H9 (cell line): ENCODE measurements around the gene SASH3. TPM values are rescaled to one million over a fixed set of nuclear protein-coding genes. Genes with fewer than 3 reads are reported as not detected.

Experiments
- DNase-seq: peaks from one replicate; pipeline ENCODE4 v3.0.0-alpha.2; 2017
- H2AFZ ChIP-seq: one replicate; pipeline ENCODE4 v1.6.1; 2013; ENCODE audit warnings: mild to moderate bottlenecking, low read length, control low read depth, moderate library complexity
- H2AK5ac ChIP-seq: 2 replicates; pipeline ENCODE4 v1.6.1; 2013; ENCODE audit warnings: low read length, control low read depth, mixed read lengths; ENCODE audit not compliant: insufficient read length
- H2BK120ac ChIP-seq: one replicate; pipeline ENCODE4 v1.6.1; 2013; ENCODE audit warnings: low read depth, mild to moderate bottlenecking, low read length, control low read depth, inconsistent platforms; ENCODE audit not compliant: poor library complexity, severe bottlenecking
- H2BK12ac ChIP-seq: 2 replicates; pipeline ENCODE4 v1.6.1; 2013; ENCODE audit warnings: low read length, control low read depth, mixed read lengths, low read depth; ENCODE audit not compliant: insufficient read length
- H2BK15ac ChIP-seq: 2 replicates; pipeline ENCODE4 v1.6.1; 2013; ENCODE audit warnings: low read depth, low read length, control low read depth
- H2BK20ac ChIP-seq: one replicate; pipeline ENCODE4 v1.6.1; 2013; ENCODE audit warnings: low read depth, mild to moderate bottlenecking, low read length, control low read depth, inconsistent platforms; ENCODE audit not compliant: poor library complexity, severe bottlenecking
- H2BK5ac ChIP-seq: 2 replicates; pipeline ENCODE4 v1.6.1; 2013; ENCODE audit warnings: low read length, control low read depth, mixed read lengths; ENCODE audit not compliant: insufficient read length
- H3K14ac ChIP-seq: 2 replicates; pipeline ENCODE4 v1.6.1; 2013; ENCODE audit warnings: low read length, control low read depth; ENCODE audit not compliant: insufficient read depth
- H3K18ac ChIP-seq: 2 replicates; pipeline ENCODE4 v1.6.1; 2013; ENCODE audit warnings: low read depth, mild to moderate bottlenecking, mixed read lengths, low read length, control low read depth; ENCODE audit not compliant: insufficient read length
- H3K23ac ChIP-seq: 2 replicates; pipeline ENCODE4 v1.6.1; 2013; ENCODE audit warnings: low read length, control low read depth, mixed read lengths, low read depth; ENCODE audit not compliant: insufficient read length
- H3K23me2 ChIP-seq: 2 replicates; pipeline ENCODE4 v1.6.1; 2013; ENCODE audit warnings: low read depth, mild to moderate bottlenecking, mixed read lengths, low read length, control low read depth; ENCODE audit not compliant: insufficient read length, poor library complexity, severe bottlenecking
- H3K27ac ChIP-seq: 2 replicates; pipeline ENCODE4 v1.5.1; 2013; ENCODE audit warnings: low read length, control low read depth, mixed read lengths, low read depth; ENCODE audit not compliant: insufficient read length
- H3K27me3 ChIP-seq: 2 replicates; pipeline ENCODE4 v1.6.1; 2013; ENCODE audit warnings: low read length, control low read depth, inconsistent platforms; ENCODE audit not compliant: insufficient read depth
- H3K4ac ChIP-seq: 2 replicates; pipeline ENCODE4 v1.6.1; 2013; ENCODE audit warnings: low read depth, mild to moderate bottlenecking, control low read depth, inconsistent platforms, low read length, moderate library complexity
- H3K4me1 ChIP-seq: 2 replicates; pipeline ENCODE4 v1.6.1; 2013; ENCODE audit warnings: low read length, control low read depth, inconsistent platforms; ENCODE audit not compliant: insufficient read depth
- H3K4me2 ChIP-seq: 2 replicates; pipeline ENCODE4 v1.6.1; 2013; ENCODE audit warnings: low read length, control low read depth, mixed read lengths; ENCODE audit not compliant: insufficient read length, insufficient read depth
- H3K56ac ChIP-seq: 2 replicates; pipeline ENCODE4 v1.6.1; 2013; ENCODE audit warnings: low read depth, mild to moderate bottlenecking, mixed read lengths, low read length, control low read depth; ENCODE audit not compliant: insufficient read length
- H3K79me1 ChIP-seq: 2 replicates; pipeline ENCODE4 v1.6.1; 2013; ENCODE audit warnings: low read depth, mild to moderate bottlenecking, moderate library complexity, low read length, control low read depth, inconsistent platforms; ENCODE audit not compliant: insufficient read depth, poor library complexity, severe bottlenecking
- H3K79me2 ChIP-seq: 2 replicates; pipeline ENCODE4 v1.6.1; 2013; ENCODE audit warnings: low read length, control low read depth, inconsistent platforms; ENCODE audit not compliant: insufficient read depth
- H3K9ac ChIP-seq: 2 replicates; pipeline ENCODE4 v1.6.1; 2013; ENCODE audit warnings: low read length, control low read depth, mixed read lengths; ENCODE audit not compliant: insufficient read length; ENCODE audit errors: extremely low read depth
- H3K9me3 ChIP-seq: one replicate; pipeline ENCODE4 v1.6.1; 2013; ENCODE audit warnings: low read depth, low read length, inconsistent platforms; ENCODE audit not compliant: control insufficient read depth
- H3T11ph ChIP-seq: one replicate; pipeline ENCODE4 v1.6.1; 2013; ENCODE audit warnings: mild to moderate bottlenecking, low read length, control low read depth, inconsistent platforms
- H4K20me1 ChIP-seq: one replicate; pipeline ENCODE4 v1.6.1; 2013; ENCODE audit not compliant: control insufficient read depth, insufficient read length, insufficient read depth
- H4K5ac ChIP-seq: 2 replicates; pipeline ENCODE4 v1.6.1; 2013; ENCODE audit warnings: low read depth, mild to moderate bottlenecking, mixed read lengths, low read length, control low read depth; ENCODE audit not compliant: insufficient read length
- H4K8ac ChIP-seq: replicated peaks from 2 replicates; pipeline ENCODE4 v1.6.1; 2013; ENCODE audit warnings: low read length, control low read depth, mixed read lengths, low read depth; ENCODE audit not compliant: insufficient read length
- H4K91ac ChIP-seq: 2 replicates; pipeline ENCODE4 v1.6.1; 2013; ENCODE audit warnings: low read depth, mild to moderate bottlenecking, moderate library complexity, mixed read lengths, low read length, control low read depth; ENCODE audit not compliant: insufficient read length
- H3K27ac Mint-ChIP-seq, 3 experiments: 2 replicates in 2 of 3; 3 replicates in 1 of 3; pipeline ENCODE4 v1.8.0; 2020 to 2021; ENCODE audit warnings: mixed read lengths in 3 of 3, mild to moderate bottlenecking in 1 of 3, moderate library complexity in 1 of 3
- H3K27me3 Mint-ChIP-seq: 2 replicates; pipeline ENCODE4 v1.8.0; 2021; ENCODE audit warnings: low read depth, mild to moderate bottlenecking, moderate library complexity, mixed read lengths
- H3K36me3 Mint-ChIP-seq, 3 experiments: 2 replicates in 2 of 3; 3 replicates in 1 of 3; pipeline ENCODE4 v1.8.0; 2020 to 2021; ENCODE audit warnings: low read depth in 3 of 3, mixed read lengths in 3 of 3; ENCODE audit not compliant: insufficient read depth in 1 of 3
- H3K4me1 Mint-ChIP-seq, 2 experiments: 2 replicates each; pipeline ENCODE4 v1.8.0; 2020; ENCODE audit warnings: mixed read lengths in 2 of 2
- H3K4me3 Mint-ChIP-seq, 2 experiments: 2 replicates in 1 of 2; 3 replicates in 1 of 2; pipeline ENCODE4 v1.8.0; 2020 to 2021; ENCODE audit warnings: mild to moderate bottlenecking in 2 of 2, mixed read lengths in 2 of 2, moderate library complexity in 1 of 2
- H3K9me3 Mint-ChIP-seq, 2 experiments: 2 replicates in 1 of 2; 3 replicates in 1 of 2; pipeline ENCODE4 v1.8.0; 2020; ENCODE audit warnings: mild to moderate bottlenecking in 2 of 2, mixed read lengths in 2 of 2, moderate library complexity in 1 of 2
- WGBS: extraction: QIAGEN DNeasy Blood & Tissue Kit; methylation state at CpG from one replicate; pipeline ENCODE4 v1.1.7; 2013; ENCODE audit warnings: missing lambda C conversion rate, low lambda C conversion rate, mixed read lengths; ENCODE audit not compliant: insufficient read length; ENCODE audit errors: extremely low coverage; 5-methylcytosine and 5-hydroxymethylcytosine counted together
- total RNA-seq: library from RNA; stranded (reverse); gene quantifications from 2 replicates; pipeline ENCODE4 v1.2.1, GENCODE V29; 2021
- TF ChIP-seq, protein P1 (sequence below): fragments of 200-600 bp; sonication (generic); conservative IDR thresholded peaks from 3 replicates; pipeline ENCODE4 v1.8.0; 2021; ENCODE audit warnings: antibody characterized with exemption, mild to moderate bottlenecking

SASH3 gene
- total RNA-seq, 1 experiment from 2014 or later = not detected

DNA sequence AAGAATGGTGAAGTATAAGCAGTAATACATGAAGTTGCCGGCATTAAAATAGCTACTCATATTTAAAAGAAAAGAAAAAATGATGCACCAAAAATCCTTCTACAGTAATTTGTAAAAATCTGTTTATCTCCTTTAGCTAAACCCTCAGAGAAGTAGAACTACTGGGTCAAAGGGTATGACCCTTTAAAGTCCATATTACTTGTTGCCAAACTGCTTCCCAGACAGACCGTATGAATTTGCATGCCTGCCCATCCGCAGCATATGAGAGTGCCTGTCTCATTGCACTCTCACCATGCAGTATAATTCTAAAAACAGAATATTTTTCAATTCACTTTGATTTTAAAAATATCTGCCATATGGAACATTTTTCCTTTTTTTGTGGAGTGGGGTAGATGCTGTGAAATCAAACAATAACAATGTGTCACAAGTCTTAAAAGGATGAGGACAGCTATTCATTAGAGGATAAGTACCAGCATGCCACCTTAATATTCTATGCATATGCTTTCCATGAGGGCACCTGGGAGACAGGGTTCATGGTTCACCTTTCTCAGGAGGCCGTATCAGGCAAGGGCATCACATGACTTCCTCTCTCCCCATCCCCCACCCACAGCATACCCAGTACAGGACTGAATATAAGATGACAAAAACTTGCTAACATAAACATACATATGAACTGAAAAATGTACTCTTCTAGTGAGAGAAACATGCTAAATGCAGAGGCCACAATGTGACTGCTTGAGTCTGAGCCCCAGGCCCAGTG is 46.2 kb downstream of the SASH3 start:
- H3K27ac Mint-ChIP-seq = no peak overlapping the region
- no peak overlapping the region for H3K18ac ChIP-seq
- H2BK15ac ChIP-seq = no peak overlapping the region
- no peak overlapping the region for H2BK120ac ChIP-seq
- H3K9me3 Mint-ChIP-seq = peaks cover 0 to 61% of the 10 kb centered on the region in 2 experiments; a peak in 2 of 5 replicates
- no peak overlapping the region for H4K91ac ChIP-seq
- no peaks in the 10 kb centered on the region for H3K79me1 ChIP-seq
- no peak overlapping the region for H4K5ac ChIP-seq
- peaks cover 3% of the 10 kb centered on the region in 2 experiments; a peak in 2 of 4 replicates for H3K4me1 Mint-ChIP-seq
- no peaks in the 10 kb centered on the region; the same call in 1 of the 2 replicates for H3K27me3 Mint-ChIP-seq
- no peak overlapping the region for H3K4ac ChIP-seq
- H2BK5ac ChIP-seq = no peak overlapping the region
- no peak overlapping the region for H3K4me2 ChIP-seq
- no peaks in the 10 kb centered on the region for H4K20me1 ChIP-seq
- H3K9ac ChIP-seq = no peak overlapping the region
- H3K23me2 ChIP-seq = no peaks in the 10 kb centered on the region
- no peak overlapping the region for H3T11ph ChIP-seq
- no peak overlapping the region for H2AFZ ChIP-seq
- H3K79me2 ChIP-seq = 0 out of 2 replicates have a peak, but pooled peaks cover 2% of the 10 kb centered on the region
- no peak overlapping the region for H3K4me3 Mint-ChIP-seq
- H3K4me1 ChIP-seq = no peaks in the 10 kb centered on the region; the same call in 1 of the 2 replicates
- peaks cover 7% of the 10 kb centered on the region for H3K9me3 ChIP-seq
- H3K23ac ChIP-seq = no peak overlapping the region
- no peak overlapping the region for H2BK20ac ChIP-seq
- no peak overlapping the region for H3K56ac ChIP-seq
- no peak for DNase-seq
- no peaks in the 10 kb centered on the region for H3K27me3 ChIP-seq
- H4K8ac ChIP-seq = no peak overlapping the region
- no peak overlapping the region for H3K27ac ChIP-seq
- WGBS = no CpG with 5 or more reads among the region's 4 CpGs
- peaks cover 33 to 40% (median 36%) of the 10 kb centered on the region in 3 experiments for H3K36me3 Mint-ChIP-seq
- no peak overlapping the region for H2BK12ac ChIP-seq
- H2AK5ac ChIP-seq = no peak overlapping the region
- TF ChIP-seq, protein P1, sequence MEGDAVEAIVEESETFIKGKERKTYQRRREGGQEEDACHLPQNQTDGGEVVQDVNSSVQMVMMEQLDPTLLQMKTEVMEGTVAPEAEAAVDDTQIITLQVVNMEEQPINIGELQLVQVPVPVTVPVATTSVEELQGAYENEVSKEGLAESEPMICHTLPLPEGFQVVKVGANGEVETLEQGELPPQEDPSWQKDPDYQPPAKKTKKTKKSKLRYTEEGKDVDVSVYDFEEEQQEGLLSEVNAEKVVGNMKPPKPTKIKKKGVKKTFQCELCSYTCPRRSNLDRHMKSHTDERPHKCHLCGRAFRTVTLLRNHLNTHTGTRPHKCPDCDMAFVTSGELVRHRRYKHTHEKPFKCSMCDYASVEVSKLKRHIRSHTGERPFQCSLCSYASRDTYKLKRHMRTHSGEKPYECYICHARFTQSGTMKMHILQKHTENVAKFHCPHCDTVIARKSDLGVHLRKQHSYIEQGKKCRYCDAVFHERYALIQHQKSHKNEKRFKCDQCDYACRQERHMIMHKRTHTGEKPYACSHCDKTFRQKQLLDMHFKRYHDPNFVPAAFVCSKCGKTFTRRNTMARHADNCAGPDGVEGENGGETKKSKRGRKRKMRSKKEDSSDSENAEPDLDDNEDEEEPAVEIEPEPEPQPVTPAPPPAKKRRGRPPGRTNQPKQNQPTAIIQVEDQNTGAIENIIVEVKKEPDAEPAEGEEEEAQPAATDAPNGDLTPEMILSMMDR = no peak
- H3K14ac ChIP-seq = no peak overlapping the region
